ENCODE data around the gene RAPGEF5.

RAPGEF5 gene

DNA sequence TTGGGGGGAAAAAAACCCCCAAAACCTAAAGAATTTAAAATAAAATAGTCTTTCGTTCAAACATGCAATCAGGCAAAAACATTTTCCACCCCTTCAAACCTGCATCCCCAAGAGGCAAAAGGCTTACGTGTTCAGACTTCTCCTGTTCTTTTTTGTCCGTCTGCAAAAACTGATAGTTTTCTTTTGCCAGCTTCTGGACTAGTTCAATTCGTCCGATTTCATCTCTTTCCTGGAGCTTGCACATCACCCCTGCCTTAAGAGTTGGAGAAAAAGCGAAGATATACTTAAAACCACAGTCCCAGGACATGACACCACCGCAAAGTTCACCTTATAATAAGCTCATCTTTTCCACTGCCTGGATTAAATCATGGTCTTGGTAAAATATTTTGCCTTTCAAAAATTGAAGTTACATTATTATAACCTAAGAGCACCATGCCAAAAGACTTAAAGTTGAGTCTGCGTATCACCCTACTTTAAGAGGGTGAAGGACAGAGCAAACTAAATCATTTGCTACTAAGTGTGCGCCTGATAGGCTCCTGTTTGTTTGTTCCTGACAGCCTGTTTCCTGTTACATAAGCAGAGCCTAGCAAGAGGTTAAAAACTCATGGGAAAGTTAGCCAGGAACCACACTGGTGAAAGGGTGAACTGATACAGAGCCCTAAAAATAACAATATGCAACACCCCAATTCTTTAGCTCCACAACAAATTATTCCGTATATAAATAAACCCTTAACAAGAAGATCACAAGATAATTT lies 137.0 kb downstream of the RAPGEF5 start:
- H3K27me3 ChIP-seq (replicated peaks; ENCODE audit: insufficient read depth, low read length), result no peaks in the 10 kb centered on the region
- H3K9me3 ChIP-seq (replicated peaks; ENCODE audit: insufficient read depth, low read length), result no peaks in the 10 kb centered on the region
- no peak overlapping the region for H2AFZ ChIP-seq (ENCODE audit: low read length)
- TF ChIP-seq, protein P1, sequence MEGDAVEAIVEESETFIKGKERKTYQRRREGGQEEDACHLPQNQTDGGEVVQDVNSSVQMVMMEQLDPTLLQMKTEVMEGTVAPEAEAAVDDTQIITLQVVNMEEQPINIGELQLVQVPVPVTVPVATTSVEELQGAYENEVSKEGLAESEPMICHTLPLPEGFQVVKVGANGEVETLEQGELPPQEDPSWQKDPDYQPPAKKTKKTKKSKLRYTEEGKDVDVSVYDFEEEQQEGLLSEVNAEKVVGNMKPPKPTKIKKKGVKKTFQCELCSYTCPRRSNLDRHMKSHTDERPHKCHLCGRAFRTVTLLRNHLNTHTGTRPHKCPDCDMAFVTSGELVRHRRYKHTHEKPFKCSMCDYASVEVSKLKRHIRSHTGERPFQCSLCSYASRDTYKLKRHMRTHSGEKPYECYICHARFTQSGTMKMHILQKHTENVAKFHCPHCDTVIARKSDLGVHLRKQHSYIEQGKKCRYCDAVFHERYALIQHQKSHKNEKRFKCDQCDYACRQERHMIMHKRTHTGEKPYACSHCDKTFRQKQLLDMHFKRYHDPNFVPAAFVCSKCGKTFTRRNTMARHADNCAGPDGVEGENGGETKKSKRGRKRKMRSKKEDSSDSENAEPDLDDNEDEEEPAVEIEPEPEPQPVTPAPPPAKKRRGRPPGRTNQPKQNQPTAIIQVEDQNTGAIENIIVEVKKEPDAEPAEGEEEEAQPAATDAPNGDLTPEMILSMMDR (IDR thresholded peaks at IDR 0.05; ENCODE audit: low read length), result no peak
- TF ChIP-seq EZH2phosphoT487 (IDR thresholded peaks at IDR 0.05; ENCODE audit: low read length), result no peak
- TF ChIP-seq EZH2 (optimal IDR thresholded peaks at IDR 0.05; ENCODE audit: low read depth, low read length), result no peak
- H3K9me2 ChIP-seq (replicated peaks; ENCODE audit: insufficient read depth, low read length), result no peaks in the 10 kb centered on the region
- DNase-seq, result no peak
- no peaks in the 10 kb centered on the region for H3K36me3 ChIP-seq (replicated peaks; ENCODE audit: insufficient read depth, low read length)
- H3K27ac ChIP-seq (ENCODE audit: low read length), result no peak overlapping the region
- H3K4me1 ChIP-seq (ENCODE audit: low read length), result no peaks in the 10 kb centered on the region
- no peaks in the 10 kb centered on the region for H3F3A ChIP-seq (ENCODE audit: insufficient read depth, low read length)
- no peaks in the 10 kb centered on the region for H3K79me2 ChIP-seq (ENCODE audit: low read length)
- H4K20me1 ChIP-seq (ENCODE audit: insufficient read depth, low read length), result no peaks in the 10 kb centered on the region
- no peak overlapping the region for H3K4me3 ChIP-seq (ENCODE audit: low read length)
- H3K4me2 ChIP-seq (ENCODE audit: low read depth, low read length), result no peak overlapping the region
- H3K9ac ChIP-seq (ENCODE audit: low read length), result no peak overlapping the region

DNA sequence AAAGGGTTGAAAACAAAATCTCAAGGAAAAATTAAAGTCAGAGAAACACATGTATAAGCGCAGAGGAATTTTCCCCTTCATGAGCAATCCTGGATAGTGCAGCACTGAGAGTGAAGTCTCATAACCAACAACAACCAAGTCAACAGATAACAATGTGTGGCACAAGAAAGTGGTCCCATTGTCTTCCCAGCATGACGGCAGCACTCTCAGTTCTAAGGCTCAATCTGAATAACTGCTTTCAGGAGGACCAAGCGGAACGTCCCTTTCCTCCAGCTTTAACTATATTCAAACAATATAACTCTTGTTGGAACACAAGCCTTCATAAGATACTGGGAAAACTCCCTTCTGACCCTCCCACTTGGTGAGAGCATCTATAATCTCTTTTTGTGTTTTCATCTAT lies 137.9 kb downstream of the RAPGEF5 start:
- H3F3A ChIP-seq (ENCODE audit: insufficient read depth, low read length), result no peaks in the 10 kb centered on the region
- H3K4me1 ChIP-seq (ENCODE audit: low read length), result no peaks in the 10 kb centered on the region
- no peak overlapping the region for H3K4me3 ChIP-seq (ENCODE audit: low read length)
- H4K20me1 ChIP-seq (ENCODE audit: insufficient read depth, low read length), result no peaks in the 10 kb centered on the region
- H3K36me3 ChIP-seq (replicated peaks; ENCODE audit: insufficient read depth, low read length), result no peaks in the 10 kb centered on the region
- TF ChIP-seq, protein P1 (IDR thresholded peaks at IDR 0.05; ENCODE audit: low read length), result no peak
- TF ChIP-seq EZH2 (optimal IDR thresholded peaks at IDR 0.05; ENCODE audit: low read depth, low read length) (no peak), EZH2phosphoT487 (IDR thresholded peaks at IDR 0.05; ENCODE audit: low read length) (no peak)
- no peaks in the 10 kb centered on the region for H3K79me2 ChIP-seq (ENCODE audit: low read length)
- no peak overlapping the region for H3K4me2 ChIP-seq (ENCODE audit: low read depth, low read length)
- H3K9ac ChIP-seq (ENCODE audit: low read length), result no peak overlapping the region
- H2AFZ ChIP-seq (ENCODE audit: low read length), result no peak overlapping the region
- DNase-seq, result no peak
- H3K27ac ChIP-seq (ENCODE audit: low read length), result no peak overlapping the region
- no peaks in the 10 kb centered on the region for H3K27me3 ChIP-seq (replicated peaks; ENCODE audit: insufficient read depth, low read length)
- no peaks in the 10 kb centered on the region for H3K9me2 ChIP-seq (replicated peaks; ENCODE audit: insufficient read depth, low read length)
- no peaks in the 10 kb centered on the region for H3K9me3 ChIP-seq (replicated peaks; ENCODE audit: insufficient read depth, low read length)

DNA sequence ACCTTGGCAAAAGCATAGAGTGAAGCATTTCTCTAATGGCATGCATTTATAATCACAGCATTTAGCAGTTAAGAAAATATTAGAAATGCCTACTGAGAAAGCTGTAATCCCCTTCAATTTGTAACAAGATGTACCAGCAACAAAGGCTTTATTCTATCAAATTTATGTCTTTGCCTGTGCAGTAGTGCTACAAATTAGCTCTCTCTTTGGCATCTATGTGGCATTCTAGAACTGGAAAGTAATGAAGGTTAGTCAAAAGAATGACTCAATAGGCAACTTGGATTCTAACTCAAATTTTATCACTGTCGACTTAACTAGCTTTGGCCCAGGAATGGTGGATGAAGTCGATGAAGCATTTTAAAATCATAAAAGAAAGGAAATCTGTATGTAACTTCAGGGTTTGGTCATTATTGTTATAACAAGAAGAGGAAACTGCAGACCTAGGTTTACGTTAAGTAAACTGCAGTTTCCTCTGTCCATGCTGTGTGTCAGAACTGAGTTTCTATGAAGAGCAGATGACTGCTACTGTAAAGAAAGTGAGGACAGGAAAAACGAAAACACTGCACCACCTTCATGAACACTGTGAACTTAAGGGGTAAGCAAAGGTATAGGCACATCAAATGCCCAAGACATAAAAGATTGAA lies 140.0 kb downstream of the RAPGEF5 start:
- Histone ChIP-seq H3K79me2 (ENCODE audit: low read length) (no peaks in the 10 kb centered on the region), H3K4me2 (ENCODE audit: low read depth, low read length) (no peak overlapping the region), H3F3A (ENCODE audit: insufficient read depth, low read length) (no peaks in the 10 kb centered on the region), H3K36me3 (replicated peaks; ENCODE audit: insufficient read depth, low read length) (no peaks in the 10 kb centered on the region), H3K9ac (ENCODE audit: low read length) (no peak overlapping the region), H4K20me1 (ENCODE audit: insufficient read depth, low read length) (no peaks in the 10 kb centered on the region), H3K9me2 (replicated peaks; ENCODE audit: insufficient read depth, low read length) (no peaks in the 10 kb centered on the region), H3K27me3 (replicated peaks; ENCODE audit: insufficient read depth, low read length) (no peaks in the 10 kb centered on the region), H3K4me3 (ENCODE audit: low read length) (no peak overlapping the region), H3K27ac (ENCODE audit: low read length) (no peak overlapping the region), H2AFZ (ENCODE audit: low read length) (no peak overlapping the region), H3K9me3 (replicated peaks; ENCODE audit: insufficient read depth, low read length) (no peaks in the 10 kb centered on the region), H3K4me1 (ENCODE audit: low read length) (no peaks in the 10 kb centered on the region)
- DNase-seq, result no peak
- TF ChIP-seq EZH2phosphoT487 (IDR thresholded peaks at IDR 0.05; ENCODE audit: low read length), result no peak
- TF ChIP-seq EZH2 (optimal IDR thresholded peaks at IDR 0.05; ENCODE audit: low read depth, low read length), result no peak
- TF ChIP-seq, protein P1 (IDR thresholded peaks at IDR 0.05; ENCODE audit: low read length), result no peak
